ENCODE measurements around the gene BOD1L1.

BOD1L1 gene

GRCh38 chr4:13555325-13555724, 72.2 kb downstream of the BOD1L1 start:
- DNase-seq = no peak

- DNase-seq = no peak
These were observed 74.4 kb downstream of the BOD1L1 start for GRCh38 chr4:13553081-13553480.

GRCh38 chr4:13548984-13549546, 78.5 kb downstream of the BOD1L1 start:
- peak; percentile 82 for DNase-seq

GRCh38 chr4:13548059-13548983, 79.2 kb downstream of the BOD1L1 start:
- DNase-seq = peak; percentile 59

- peak; percentile 59 for DNase-seq
These were observed 80.0 kb downstream of the BOD1L1 start for GRCh38 chr4:13547485-13548041.

GRCh38 chr4:13546941-13547484, 80.5 kb downstream of the BOD1L1 start:
- peak; percentile 19 for DNase-seq

- no peak for DNase-seq
These were observed 81.2 kb downstream of the BOD1L1 start for GRCh38 chr4:13546142-13546940.

- no peak for DNase-seq
These were observed 82.1 kb downstream of the BOD1L1 start for GRCh38 chr4:13545394-13545808.

- peak; percentile 74 for DNase-seq
These were observed 82.7 kb downstream of the BOD1L1 start for GRCh38 chr4:13544606-13545393.

- peak; percentile 42 for DNase-seq
These were observed 83.5 kb downstream of the BOD1L1 start, which contains the start of gene NKX3-2 for GRCh38 chr4:13543839-13544605. NKX3-2 (minus strand) TSS chr4:13544508; CDS start chr4:13544414, 94 bp downstream.

- DNase-seq = no peak
These were observed 84.3 kb downstream of the BOD1L1 start for GRCh38 chr4:13543032-13543838.

- no peak for DNase-seq
These were observed 84.9 kb downstream of the BOD1L1 start for GRCh38 chr4:13542577-13543031.

- peak; percentile 36 for DNase-seq
These were observed 85.6 kb downstream of the BOD1L1 start for GRCh38 chr4:13541720-13542576.

GRCh38 chr4:13541176-13541604, 86.3 kb downstream of the BOD1L1 start:
- no peak for DNase-seq

GRCh38 chr4:13540446-13541175, 86.9 kb downstream of the BOD1L1 start:
- no peak for DNase-seq

- no peak for DNase-seq
These were observed 87.7 kb downstream of the BOD1L1 start for GRCh38 chr4:13539619-13540445.

- no peak for DNase-seq
These were observed 88.4 kb downstream of the BOD1L1 start for GRCh38 chr4:13539047-13539618.
